ENCODE measurements around the gene SCYGR6.

DNA sequence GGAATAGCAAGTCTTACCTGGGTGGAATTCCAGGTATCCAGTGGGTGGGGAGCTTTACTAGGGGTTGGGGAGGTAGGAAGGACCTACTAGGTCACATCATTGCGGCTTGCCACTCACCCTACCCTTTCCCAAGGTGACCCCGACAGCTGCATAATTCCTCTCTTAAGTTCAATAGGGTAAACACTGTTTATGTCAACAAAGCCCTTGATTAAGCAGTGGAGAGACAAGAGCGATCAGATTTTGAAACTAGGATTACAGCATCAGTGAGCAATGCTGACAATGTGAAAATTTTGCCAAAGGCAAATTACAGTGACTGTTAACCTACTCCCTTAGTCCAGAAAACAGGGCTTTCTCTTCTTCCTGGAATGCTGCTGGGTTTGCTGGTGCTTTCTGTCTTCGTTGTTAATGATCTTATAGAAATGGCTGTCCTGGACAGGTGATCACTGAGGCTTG lies 21.3 kb downstream of the SCYGR6 start:
- TF ChIP-seq, protein P1, sequence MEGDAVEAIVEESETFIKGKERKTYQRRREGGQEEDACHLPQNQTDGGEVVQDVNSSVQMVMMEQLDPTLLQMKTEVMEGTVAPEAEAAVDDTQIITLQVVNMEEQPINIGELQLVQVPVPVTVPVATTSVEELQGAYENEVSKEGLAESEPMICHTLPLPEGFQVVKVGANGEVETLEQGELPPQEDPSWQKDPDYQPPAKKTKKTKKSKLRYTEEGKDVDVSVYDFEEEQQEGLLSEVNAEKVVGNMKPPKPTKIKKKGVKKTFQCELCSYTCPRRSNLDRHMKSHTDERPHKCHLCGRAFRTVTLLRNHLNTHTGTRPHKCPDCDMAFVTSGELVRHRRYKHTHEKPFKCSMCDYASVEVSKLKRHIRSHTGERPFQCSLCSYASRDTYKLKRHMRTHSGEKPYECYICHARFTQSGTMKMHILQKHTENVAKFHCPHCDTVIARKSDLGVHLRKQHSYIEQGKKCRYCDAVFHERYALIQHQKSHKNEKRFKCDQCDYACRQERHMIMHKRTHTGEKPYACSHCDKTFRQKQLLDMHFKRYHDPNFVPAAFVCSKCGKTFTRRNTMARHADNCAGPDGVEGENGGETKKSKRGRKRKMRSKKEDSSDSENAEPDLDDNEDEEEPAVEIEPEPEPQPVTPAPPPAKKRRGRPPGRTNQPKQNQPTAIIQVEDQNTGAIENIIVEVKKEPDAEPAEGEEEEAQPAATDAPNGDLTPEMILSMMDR (conservative IDR thresholded peaks at IDR 0.05 in 1 of 2, IDR thresholded peaks at IDR 0.05 in 1 of 2; ENCODE audit: extremely low read depth in 1 of 2, insufficient read depth in 1 of 2, low read depth in 1 of 2, low read length in 2 of 2), result no peak
- TF ChIP-seq EZH2 (IDR thresholded peaks at IDR 0.05; ENCODE audit: borderline replicate concordance, low read length), result no peak

Measured in mammary epithelial cell (primary cell).